ENCODE measurements around the gene RAB6D.
"Not testable (repeated sequence)": the region's sequence is repeated elsewhere in the genome, so short reads cannot be mapped to it uniquely, and the experiment has no call there.

Gene RAB6D

GRCh38 chr2:131363703-131364186 is at the start of gene RAB6D:
TSS of gene RAB6D (minus strand) at chr2:131364168. CDS start at chr2:131363720, 448 bp downstream.
- DNase-seq (ENCODE audit: low read depth): not testable (repeated sequence)

- DNase-seq (ENCODE audit: low read depth): no peak
These were observed 49.3 kb upstream of the RAB6D start for GRCh38 chr2:131413148-131413747.

- no peak for DNase-seq (ENCODE audit: low read depth)
These were observed 46.2 kb upstream of the RAB6D start for GRCh38 chr2:131410173-131410572.

- no peak for DNase-seq (ENCODE audit: low read depth)
These were observed 44.8 kb upstream of the RAB6D start for GRCh38 chr2:131408778-131409177.

GRCh38 chr2:131408207-131408606 is 44.2 kb upstream of the RAB6D start:
- no peak for DNase-seq (ENCODE audit: low read depth)

GRCh38 chr2:131404753-131405152 is 40.8 kb upstream of the RAB6D start:
- no peak for DNase-seq (ENCODE audit: low read depth)

- no peak for DNase-seq (ENCODE audit: low read depth)
These were observed 38.5 kb upstream of the RAB6D start for GRCh38 chr2:131402320-131403039.

GRCh38 chr2:131400849-131401248 is 36.9 kb upstream of the RAB6D start:
- no peak for DNase-seq (ENCODE audit: low read depth)

- DNase-seq (ENCODE audit: low read depth): not testable (repeated sequence)
These were observed 36.5 kb upstream of the RAB6D start for GRCh38 chr2:131400441-131400840.

- not testable (repeated sequence) for DNase-seq (ENCODE audit: low read depth)
These were observed 32.2 kb upstream of the RAB6D start for GRCh38 chr2:131396209-131396608.

- DNase-seq (ENCODE audit: low read depth): not testable (repeated sequence)
These were observed 31.2 kb upstream of the RAB6D start for GRCh38 chr2:131395024-131395645.

- DNase-seq (ENCODE audit: low read depth): peak; percentile 27
These were observed 30.4 kb upstream of the RAB6D start for GRCh38 chr2:131394147-131394931.

- DNase-seq (ENCODE audit: low read depth): not testable (repeated sequence)
These were observed 28.0 kb upstream of the RAB6D start for GRCh38 chr2:131391953-131392352.

GRCh38 chr2:131391471-131391870 is 27.5 kb upstream of the RAB6D start:
- not testable (repeated sequence) for DNase-seq (ENCODE audit: low read depth)

- DNase-seq (ENCODE audit: low read depth): not testable (repeated sequence)
These were observed 26.6 kb upstream of the RAB6D start for GRCh38 chr2:131390495-131391130.

- no peak for DNase-seq (ENCODE audit: low read depth)
These were observed 25.7 kb upstream of the RAB6D start for GRCh38 chr2:131389657-131390056.

GRCh38 chr2:131388834-131389233 is 24.9 kb upstream of the RAB6D start:
- not testable (repeated sequence) for DNase-seq (ENCODE audit: low read depth)

- not testable (repeated sequence) for DNase-seq (ENCODE audit: low read depth)
These were observed 9.1 kb upstream of the RAB6D start for GRCh38 chr2:131373111-131373510.

- no peak for DNase-seq (ENCODE audit: low read depth)
These were observed 6.0 kb upstream of the RAB6D start for GRCh38 chr2:131369954-131370353.

GRCh38 chr2:131368493-131369066 is 4.6 kb upstream of the RAB6D start:
- not testable (repeated sequence) for DNase-seq (ENCODE audit: low read depth)

GRCh38 chr2:131367352-131367751 is 3.4 kb upstream of the RAB6D start:
- no peak for DNase-seq (ENCODE audit: low read depth)

Data from activated T-cell treated with anti-CD3 and anti-CD28 coated beads for 48 hours (primary cell).